T-helper 2 cell (primary cell): ENCODE measurements around the gene ITGA7.

ENCODE experiments used
- DNase-seq, 5 experiments: peaks; one replicate each; pipeline versions ENCODE4 v3.0.0 to v3.0.0-alpha.2; 2012 to 2022

ITGA7 gene

GRCh38 chr12:55636853-55637252 lies 70.9 kb downstream of the ITGA7 start, which contains the start of gene OR10P1:
OR10P1 (plus strand) TSS chr12:55636892; CDS start chr12:55636892, 0 bp downstream.
- no peak for DNase-seq

DNA sequence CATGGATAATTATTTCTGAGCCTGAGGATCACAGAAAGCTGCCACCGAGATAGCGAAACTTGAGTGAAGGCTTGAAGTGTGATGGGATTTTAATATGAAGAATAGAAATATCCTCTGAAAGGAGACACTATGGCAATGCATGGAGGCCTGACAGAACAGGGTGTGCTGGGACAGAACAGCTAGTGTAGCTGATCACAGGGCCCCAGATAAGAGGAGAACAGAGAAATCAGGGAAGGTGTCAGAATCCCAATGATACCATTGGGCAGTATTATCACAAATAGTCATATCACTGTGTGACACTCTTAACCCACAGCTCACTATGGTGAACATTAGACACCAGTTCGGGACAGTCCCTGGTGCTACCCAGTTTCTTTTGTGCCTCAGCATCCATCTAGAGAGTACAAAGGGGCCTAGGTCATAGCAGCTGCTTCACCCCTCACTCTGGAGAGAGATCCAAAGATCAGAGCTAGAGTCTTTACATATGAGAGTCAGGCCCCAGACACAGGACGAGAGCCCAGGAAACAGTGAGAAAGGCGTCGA lies 71.5 kb downstream of the ITGA7 start:
- peak in 1 of 5 experiments; percentile 25 for DNase-seq
